ENCODE data around the gene GNAT1. TPM values are rescaled to one million over a fixed set of nuclear protein-coding genes. Genes with fewer than 3 reads are reported as not detected.
A peak's percentile ranks its signal among the peaks of the same experiment; 100 is the strongest.

Gene GNAT1
- total RNA-seq, 2 donors from 2014 or later: not detected

DNA sequence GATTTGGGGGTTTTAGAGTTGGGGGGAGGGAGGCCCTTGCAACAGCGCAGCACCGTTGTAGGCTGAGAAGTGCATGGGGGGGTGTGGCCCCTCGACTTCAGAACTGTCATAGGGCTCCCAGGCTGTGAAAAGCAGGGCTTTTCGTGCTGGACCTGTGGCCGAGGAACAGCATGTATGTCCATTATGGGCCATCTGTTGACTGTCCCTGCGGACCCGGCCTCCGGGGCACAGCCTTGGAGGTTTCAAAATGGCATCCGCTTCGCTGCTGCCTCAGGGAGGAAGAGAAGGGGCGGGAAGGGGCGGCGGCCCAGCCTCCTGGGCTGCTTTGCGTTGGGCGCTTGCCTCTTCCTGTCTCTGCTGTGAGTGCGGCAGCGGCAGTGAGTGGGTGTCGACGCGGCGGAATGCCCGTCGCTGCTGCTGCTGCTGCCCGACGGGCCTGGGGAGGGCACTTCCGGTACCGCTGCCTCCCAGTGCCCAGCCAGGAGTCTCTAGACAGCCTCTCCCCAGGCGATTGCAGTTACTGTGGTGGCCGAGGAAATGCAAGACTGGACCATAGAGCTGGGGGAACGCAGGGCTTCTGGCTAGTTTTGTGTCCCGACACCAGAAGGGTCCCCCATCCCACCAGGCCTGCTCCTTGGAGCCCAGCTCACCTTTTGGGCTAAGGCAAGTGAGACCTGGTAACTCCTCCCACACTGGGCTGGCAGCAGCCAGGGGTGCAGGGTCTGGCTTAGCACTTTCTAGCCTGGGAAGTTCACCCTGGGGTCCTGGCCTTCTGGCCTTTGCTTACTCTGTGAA is 46.5 kb downstream of the GNAT1 start:
- H3K27me3 ChIP-seq (replicated peaks; ENCODE audit: insufficient read depth): no peaks in the 10 kb centered on the region
- H3K36me3 ChIP-seq: no peaks in the 10 kb centered on the region
- peaks cover 25% of the 10 kb centered on the region for H3K4me1 ChIP-seq (replicated peaks)
- intact Hi-C loops (cut with DNase I): loop anchor here (5.0 kb wide), 1 partner anchor 84 kb away; the partner anchor contains the start of gene HYAL2
- no peaks in the 10 kb centered on the region for H3K9me3 ChIP-seq
- peak overlapping the region; percentile 69 to 97 for H3K4me3 ChIP-seq
- 2% methylated on average over 20 of the region's 31 CpGs for WGBS
- TF ChIP-seq POLR2AphosphoS5 (IDR thresholded peaks at IDR 0.05) (peak; percentile 77), POLR2A (IDR thresholded peaks at IDR 0.05) (peak; percentile 77)
- TF ChIP-seq, protein P1, sequence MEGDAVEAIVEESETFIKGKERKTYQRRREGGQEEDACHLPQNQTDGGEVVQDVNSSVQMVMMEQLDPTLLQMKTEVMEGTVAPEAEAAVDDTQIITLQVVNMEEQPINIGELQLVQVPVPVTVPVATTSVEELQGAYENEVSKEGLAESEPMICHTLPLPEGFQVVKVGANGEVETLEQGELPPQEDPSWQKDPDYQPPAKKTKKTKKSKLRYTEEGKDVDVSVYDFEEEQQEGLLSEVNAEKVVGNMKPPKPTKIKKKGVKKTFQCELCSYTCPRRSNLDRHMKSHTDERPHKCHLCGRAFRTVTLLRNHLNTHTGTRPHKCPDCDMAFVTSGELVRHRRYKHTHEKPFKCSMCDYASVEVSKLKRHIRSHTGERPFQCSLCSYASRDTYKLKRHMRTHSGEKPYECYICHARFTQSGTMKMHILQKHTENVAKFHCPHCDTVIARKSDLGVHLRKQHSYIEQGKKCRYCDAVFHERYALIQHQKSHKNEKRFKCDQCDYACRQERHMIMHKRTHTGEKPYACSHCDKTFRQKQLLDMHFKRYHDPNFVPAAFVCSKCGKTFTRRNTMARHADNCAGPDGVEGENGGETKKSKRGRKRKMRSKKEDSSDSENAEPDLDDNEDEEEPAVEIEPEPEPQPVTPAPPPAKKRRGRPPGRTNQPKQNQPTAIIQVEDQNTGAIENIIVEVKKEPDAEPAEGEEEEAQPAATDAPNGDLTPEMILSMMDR (IDR thresholded peaks at IDR 0.05): peak in 1 of 4 experiments; percentile 21
- DNase-seq (ENCODE audit: low spot score): peak; percentile 63
- H3K27ac ChIP-seq: peak overlapping the region; percentile 84 to 89

- H3K27me3 ChIP-seq (replicated peaks; ENCODE audit: insufficient read depth): no peaks in the 10 kb centered on the region
- peaks cover 25% of the 10 kb centered on the region for H3K4me1 ChIP-seq (replicated peaks)
- WGBS: 4% methylated on average over 7 of the region's 7 CpGs
- H3K9me3 ChIP-seq: no peaks in the 10 kb centered on the region
- TF ChIP-seq POLR2A (IDR thresholded peaks at IDR 0.05) (peak; percentile 31), POLR2AphosphoS5 (IDR thresholded peaks at IDR 0.05) (peak; percentile 80)
- TF ChIP-seq, protein P1 (IDR thresholded peaks at IDR 0.05): no peak
- peak; percentile 95 for DNase-seq (ENCODE audit: low spot score)
- no peaks in the 10 kb centered on the region for H3K36me3 ChIP-seq
- H3K4me3 ChIP-seq: peak overlapping the region; percentile 69 to 97
- intact Hi-C loops (cut with DNase I): loop anchor here (5.0 kb wide), 1 partner anchor 84 kb away; the partner anchor contains the start of gene HYAL2
- H3K27ac ChIP-seq: peak overlapping the region; percentile 84 to 89
Measured at GRCh38 chr3:50238549-50239026, 47.2 kb downstream of the GNAT1 start.

GRCh38 chr3:50239649-50240048 is 48.2 kb downstream of the GNAT1 start:
- Histone ChIP-seq H3K36me3 (no peaks in the 10 kb centered on the region), H3K27ac (peak overlapping the region; percentile 84 to 89), H3K4me1 (replicated peaks) (peaks cover 25% of the 10 kb centered on the region), H3K4me3 (no peak overlapping the region), H3K9me3 (no peaks in the 10 kb centered on the region), H3K27me3 (replicated peaks; ENCODE audit: insufficient read depth) (no peaks in the 10 kb centered on the region)
- intact Hi-C loops (cut with DNase I): loop anchor here (5.0 kb wide), 1 partner anchor 83 kb away; the partner anchor contains the start of gene HYAL2
- TF ChIP-seq POLR2AphosphoS5 (IDR thresholded peaks at IDR 0.05) (no peak), POLR2A (IDR thresholded peaks at IDR 0.05) (no peak)
- TF ChIP-seq, protein P1 (IDR thresholded peaks at IDR 0.05): no peak
- 77% methylated on average over 4 of the region's 4 CpGs for WGBS
- no peak for DNase-seq (ENCODE audit: low spot score)

DNA sequence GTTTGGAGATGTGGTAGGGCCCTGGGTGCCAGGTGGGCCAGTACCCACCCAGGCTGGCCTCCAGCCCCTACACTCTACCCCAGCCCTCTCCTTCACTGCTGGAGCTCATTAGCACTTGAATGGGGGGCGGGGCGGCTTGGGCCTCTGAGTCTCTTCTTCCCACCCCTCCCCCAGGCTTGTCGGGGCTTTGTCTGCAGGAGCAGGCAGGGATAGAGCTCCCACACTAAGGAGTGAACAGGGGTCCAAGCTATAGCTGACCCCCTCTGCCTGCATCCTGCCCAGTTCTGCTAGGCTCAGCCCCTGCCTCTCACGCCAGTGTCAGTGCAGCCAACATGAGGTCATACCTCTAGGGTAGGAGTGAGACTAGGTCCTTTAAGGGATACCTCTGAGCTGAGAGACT is 49.8 kb downstream of the GNAT1 start:
- TF ChIP-seq POLR2A (IDR thresholded peaks at IDR 0.05) (no peak), POLR2AphosphoS5 (IDR thresholded peaks at IDR 0.05) (no peak)
- TF ChIP-seq, protein P1 (IDR thresholded peaks at IDR 0.05): no peak
- no peaks in the 10 kb centered on the region for H3K27me3 ChIP-seq (replicated peaks; ENCODE audit: insufficient read depth)
- no peaks in the 10 kb centered on the region for H3K9me3 ChIP-seq
- no peaks in the 10 kb centered on the region for H3K36me3 ChIP-seq
- no peak for DNase-seq (ENCODE audit: low spot score)
- intact Hi-C loops (cut with DNase I): no loop called here
- H3K27ac ChIP-seq: peak overlapping the region in 1 of 2 donors; percentile 29
- peaks cover 25% of the 10 kb centered on the region for H3K4me1 ChIP-seq (replicated peaks)
- no peak overlapping the region for H3K4me3 ChIP-seq
- WGBS: 64% methylated on average over 4 of the region's 4 CpGs
